Subcutaneous adipose tissue (tissue), 4 donors: ENCODE measurements around the gene INPP4A. TPM values are rescaled to one million over a fixed set of nuclear protein-coding genes. Genes with fewer than 3 reads are reported as not detected.

ENCODE experiments used
- total RNA-seq, 4 donors: library from RNA; depleted of rRNA; stranded (reverse); fragments of >200 nt; gene quantifications; one replicate each; pipeline ENCODE4 v1.1.0, GENCODE V29; 2016
- TF ChIP-seq, protein P1 (sequence below): fragments of 450-650 bp; IDR thresholded peaks from one replicate; pipeline ENCODE4 v1.5.1; 2016; ENCODE audit warnings: low read depth, mild to moderate bottlenecking, control low read depth, antibody characterized with exemption, moderate library complexity

Gene INPP4A
- total RNA-seq, 4 donors from 2014 or later, result 18.9 to 38.2 (median 22.0) TPM

DNA sequence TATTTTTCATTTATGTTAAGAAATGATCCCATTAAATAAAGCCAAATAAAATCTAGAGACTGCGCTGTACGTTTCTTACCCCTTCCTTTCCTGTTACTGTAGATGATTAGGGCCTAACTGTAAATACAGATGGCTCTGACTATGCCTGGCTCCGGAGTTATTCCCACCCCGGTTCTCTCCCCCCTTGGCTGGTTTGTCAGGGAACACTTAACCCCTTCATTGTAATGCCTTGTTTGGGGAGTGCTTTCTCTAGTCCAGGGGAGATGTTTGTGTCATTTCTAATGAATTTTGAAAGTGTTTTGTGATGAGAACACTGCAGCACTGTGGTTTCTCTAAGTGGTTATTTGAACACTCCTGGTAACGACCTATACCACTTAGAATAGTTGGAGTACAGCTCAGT is 172.5 kb downstream of the INPP4A start:
- TF ChIP-seq, protein P1, sequence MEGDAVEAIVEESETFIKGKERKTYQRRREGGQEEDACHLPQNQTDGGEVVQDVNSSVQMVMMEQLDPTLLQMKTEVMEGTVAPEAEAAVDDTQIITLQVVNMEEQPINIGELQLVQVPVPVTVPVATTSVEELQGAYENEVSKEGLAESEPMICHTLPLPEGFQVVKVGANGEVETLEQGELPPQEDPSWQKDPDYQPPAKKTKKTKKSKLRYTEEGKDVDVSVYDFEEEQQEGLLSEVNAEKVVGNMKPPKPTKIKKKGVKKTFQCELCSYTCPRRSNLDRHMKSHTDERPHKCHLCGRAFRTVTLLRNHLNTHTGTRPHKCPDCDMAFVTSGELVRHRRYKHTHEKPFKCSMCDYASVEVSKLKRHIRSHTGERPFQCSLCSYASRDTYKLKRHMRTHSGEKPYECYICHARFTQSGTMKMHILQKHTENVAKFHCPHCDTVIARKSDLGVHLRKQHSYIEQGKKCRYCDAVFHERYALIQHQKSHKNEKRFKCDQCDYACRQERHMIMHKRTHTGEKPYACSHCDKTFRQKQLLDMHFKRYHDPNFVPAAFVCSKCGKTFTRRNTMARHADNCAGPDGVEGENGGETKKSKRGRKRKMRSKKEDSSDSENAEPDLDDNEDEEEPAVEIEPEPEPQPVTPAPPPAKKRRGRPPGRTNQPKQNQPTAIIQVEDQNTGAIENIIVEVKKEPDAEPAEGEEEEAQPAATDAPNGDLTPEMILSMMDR, result no peak

DNA sequence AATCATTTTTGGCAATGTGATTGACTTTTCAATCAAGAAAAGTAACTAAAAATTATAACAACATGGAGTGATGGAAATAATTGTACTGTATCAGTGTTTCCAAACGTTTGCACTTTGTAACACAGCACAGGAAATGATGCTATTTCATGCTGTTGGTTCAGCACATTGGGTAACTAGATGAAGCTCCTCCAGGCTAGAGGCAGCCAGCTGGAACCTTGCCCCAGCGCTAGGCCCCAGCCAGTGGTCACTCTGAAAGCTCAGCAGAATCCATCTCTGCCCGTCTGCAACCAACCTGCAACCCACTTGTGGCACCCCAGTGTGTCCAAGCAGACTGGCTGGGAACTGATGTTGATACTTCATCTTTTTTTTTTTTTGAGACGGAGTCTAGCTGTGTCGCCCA is 179.0 kb downstream of the INPP4A start:
- TF ChIP-seq, protein P1, result no peak

DNA sequence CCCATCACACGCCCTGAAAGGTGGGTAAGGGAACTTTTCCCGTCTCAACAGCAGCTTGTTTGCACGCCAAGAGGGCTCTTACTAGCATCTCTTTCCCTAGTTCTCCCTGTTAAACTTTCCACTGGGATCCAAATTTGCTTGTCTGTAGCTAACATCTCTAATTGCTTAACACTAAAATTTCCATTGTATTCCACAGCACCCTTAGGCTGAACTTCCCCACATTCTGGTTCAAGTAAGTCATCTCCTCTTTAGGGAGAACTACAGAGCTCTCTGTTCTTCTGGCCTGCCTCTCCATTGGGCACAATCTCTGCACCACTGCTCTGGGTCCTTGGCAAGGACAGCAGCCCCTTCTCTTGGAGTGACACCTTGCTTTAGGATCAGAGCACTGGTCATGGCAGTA is 187.7 kb downstream of the INPP4A start:
- TF ChIP-seq, protein P1, result no peak

DNA sequence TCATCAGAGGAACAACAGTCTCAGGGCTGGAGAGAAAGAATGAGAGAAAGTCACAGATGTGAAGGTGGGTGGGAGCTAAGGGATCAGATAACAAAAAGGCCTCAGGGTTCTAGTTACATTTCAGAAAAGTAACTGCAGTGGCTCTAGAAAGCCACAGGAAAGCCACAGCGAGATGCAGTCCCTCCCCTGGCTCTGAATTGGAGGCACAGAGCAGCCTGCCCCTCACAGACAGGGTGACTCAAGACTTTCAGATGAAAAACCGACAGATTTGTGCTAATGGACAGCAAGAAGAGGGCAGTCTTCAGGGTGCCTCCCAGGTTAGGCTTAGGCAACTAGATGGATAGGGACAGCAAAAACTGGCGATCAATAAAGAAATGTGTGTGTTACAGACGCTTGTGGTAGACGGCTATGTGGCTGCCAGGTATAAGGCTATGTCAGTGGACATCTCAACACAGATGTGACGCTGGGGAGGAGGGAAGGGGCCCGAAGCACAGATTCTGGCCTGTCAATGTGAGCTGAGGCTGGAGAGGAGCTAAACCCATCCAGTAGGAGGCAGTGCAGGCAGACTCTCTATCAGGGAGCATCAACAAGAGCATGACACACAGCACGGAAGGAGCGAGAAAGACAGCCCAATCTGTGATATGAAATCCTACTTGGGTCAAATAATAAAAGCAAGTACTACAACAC is 189.9 kb downstream of the INPP4A start:
- TF ChIP-seq, protein P1, result no peak

DNA sequence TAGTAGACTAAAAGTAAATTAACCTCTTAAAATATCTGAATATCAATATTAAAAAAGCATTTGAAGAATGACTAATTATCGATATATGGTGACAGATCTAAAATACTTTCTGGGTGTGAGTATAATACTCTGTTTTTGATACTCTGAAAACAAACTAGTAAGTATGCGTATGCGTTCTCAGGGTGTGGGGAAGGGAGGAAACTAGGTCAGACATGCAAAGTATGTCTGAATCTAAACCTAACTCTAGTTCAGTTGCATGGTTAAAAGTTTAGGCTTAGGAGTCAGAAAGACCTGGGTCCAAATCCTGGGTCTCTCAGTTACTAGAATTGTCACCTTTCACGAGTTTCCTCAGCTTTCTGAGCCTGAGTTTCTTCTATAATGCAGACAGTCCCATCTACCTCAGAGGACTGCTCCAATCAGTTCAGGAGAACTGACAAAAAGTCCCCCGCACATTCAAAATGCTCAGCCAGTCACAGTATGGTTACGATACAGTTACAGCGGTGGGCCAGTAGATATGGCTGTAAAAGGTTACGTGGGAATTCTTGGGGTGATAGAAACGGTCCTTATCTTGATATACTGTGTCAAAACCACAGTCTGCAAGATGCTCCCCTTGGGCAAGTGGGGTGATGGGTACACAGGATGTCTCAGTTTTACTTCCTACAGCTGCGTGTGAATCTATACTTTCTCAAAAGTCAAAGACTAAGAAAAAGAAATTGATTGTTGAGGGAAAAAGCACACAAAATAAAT is 192.9 kb downstream of the INPP4A start:
- TF ChIP-seq, protein P1, result no peak

DNA sequence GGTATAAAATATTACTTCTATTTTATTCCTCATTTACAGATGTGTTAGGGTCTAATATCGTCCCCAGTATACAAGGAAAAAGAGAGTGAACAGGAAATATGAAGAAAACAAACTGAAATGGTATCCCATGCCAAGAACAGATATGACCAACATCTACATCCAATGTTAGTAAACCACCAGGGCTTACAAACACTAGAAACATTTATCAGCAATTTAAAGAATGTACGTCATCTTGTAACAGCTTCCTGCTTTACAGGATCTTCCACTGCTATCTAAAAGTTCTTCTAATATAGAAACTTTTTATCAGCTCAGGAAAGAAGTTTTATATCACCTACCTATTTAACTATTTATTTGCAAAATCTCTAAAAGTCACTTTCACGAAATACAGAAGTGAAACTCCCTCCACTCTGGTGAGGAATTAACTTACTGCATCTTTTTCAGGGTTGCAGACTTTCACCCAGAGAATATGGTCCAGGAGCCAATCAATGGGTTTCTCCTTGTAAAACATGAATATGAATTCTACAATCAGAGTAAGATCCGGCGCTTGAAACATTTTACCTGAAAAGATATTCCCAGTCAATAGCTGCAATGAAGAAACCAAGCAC is 198.9 kb downstream of the INPP4A start:
- TF ChIP-seq, protein P1, result no peak

Other genes with a start within 250 kb of the INPP4A start
- under 1 TPM in 1 of 4 donors, not detected in 3; 0.19 TPM for gene CNGA3, start 98.4 kb upstream of the INPP4A start, total RNA-seq
- 10 to 100 TPM; 33.1 to 48.7 (median 37.6) TPM for gene COA5, start 163.7 kb downstream of the INPP4A start, total RNA-seq
- 10 to 100 TPM; 34.5 to 58.1 (median 53.0) TPM for gene UNC50, start 163.7 kb downstream of the INPP4A start, total RNA-seq